Endothelial cell of umbilical vein (primary cell): Measurements from ENCODE around the gene PRPF18. TPM values are rescaled to one million over a fixed set of nuclear protein-coding genes. Genes with fewer than 3 reads are reported as not detected.

Source experiments
- BruUV-seq: library from RNA; stranded (reverse); fragments of 400-500 nt; replicated peaks from 2 replicates; lab custom pipeline; 2021; lab: Mats Ljungman, UMichigan
- CTCF ChIA-PET: fragments of 300-600, 350-600 bp; sonication (Branson Sonifier 250); formaldehyde crosslinking; loops from one replicate; lab custom pipeline; 2021; ENCODE audit warnings: antibody characterized with exemption, inconsistent platforms; lab: Charles Lee
- POLR2A ChIA-PET: fragments of 300-600, 350-600 bp; sonication (Branson Sonifier 250); formaldehyde crosslinking; loops from one replicate; lab custom pipeline; 2021; ENCODE audit warnings: antibody characterized with exemption, inconsistent platforms; lab: Charles Lee
- DNase-seq: peaks from one replicate; pipeline ENCODE4 v3.0.0-alpha.2; 2011; ENCODE audit warnings: low read depth, low spot score
- FAIRE-seq: peaks from 2 replicates; lab custom pipeline; 2011; peaks lifted over from hg19 to GRCh38; lab: Jason Lieb, UNC
- H2AFZ ChIP-seq: 2 replicates; pipeline ENCODE4 v1.6.0; 2012; ENCODE audit warnings: low read depth, low read length, control low read depth, inconsistent platforms
- H3K27ac ChIP-seq: 2 replicates; pipeline ENCODE4 v1.5.1; 2011; ENCODE audit warnings: low read depth, mild to moderate bottlenecking, control low read depth, low read length, moderate library complexity; ENCODE audit not compliant: insufficient read depth
- H3K27me3 ChIP-seq, 2 experiments: 2 replicates each; pipeline versions ENCODE4 v1.6.0 to v1.6.1; 2011; ENCODE audit warnings: low read length in 2 of 2, mixed read lengths in 1 of 2; ENCODE audit not compliant: control insufficient read depth in 2 of 2, insufficient read depth in 2 of 2
- H3K36me3 ChIP-seq, 2 experiments: 2 replicates in 1 of 2; 3 replicates in 1 of 2; pipeline ENCODE4 v1.5.1; 2011; ENCODE audit warnings: low read length in 2 of 2, mild to moderate bottlenecking in 1 of 2, moderate library complexity in 1 of 2; ENCODE audit not compliant: control insufficient read depth in 2 of 2, insufficient read depth in 2 of 2; ENCODE audit errors: extremely low read depth in 1 of 2
- H3K4me1 ChIP-seq: 3 replicates; pipeline ENCODE4 v1.5.1; 2011; ENCODE audit warnings: mild to moderate bottlenecking, low read length; ENCODE audit not compliant: control insufficient read depth, insufficient read depth; ENCODE audit errors: extremely low read depth
- H3K4me2 ChIP-seq: 2 replicates; pipeline ENCODE4 v1.6.1; 2011; ENCODE audit warnings: low read length, control low read depth, mixed read lengths; ENCODE audit not compliant: insufficient read depth
- H3K4me3 ChIP-seq, 3 experiments: fragments of 200-600 bp in 1 of 3; sonication (generic), shearing (Covaris generic) in 1 of 3; replicated peaks in 1 of 3; 2 replicates each; pipeline ENCODE4 v1.5.1; 2011 to 2016; ENCODE audit warnings: control low read depth in 3 of 3, low read length in 3 of 3, mild to moderate bottlenecking in 2 of 3, inconsistent platforms in 1 of 3, low read depth in 1 of 3, moderate library complexity in 1 of 3; ENCODE audit not compliant: insufficient read depth in 1 of 3
- H3K79me2 ChIP-seq: 2 replicates; pipeline ENCODE4 v1.6.0; 2012; ENCODE audit warnings: low read length, inconsistent platforms; ENCODE audit not compliant: control insufficient read depth, insufficient read depth
- H3K9ac ChIP-seq: replicated peaks from 2 replicates; pipeline ENCODE3; 2011; ENCODE audit warnings: low read length, control low read depth; ENCODE audit not compliant: insufficient read depth; ENCODE audit errors: extremely low read depth
- H3K9me1 ChIP-seq: replicated peaks from 3 replicates; pipeline ENCODE4 v1.6.0; 2011; ENCODE audit warnings: mild to moderate bottlenecking, low read length; ENCODE audit not compliant: control insufficient read depth, insufficient read depth; ENCODE audit errors: extremely low read depth
- H3K9me3 ChIP-seq: replicated peaks from 2 replicates; pipeline ENCODE4 v1.5.1; 2012; ENCODE audit warnings: low read length, inconsistent platforms; ENCODE audit not compliant: control insufficient read depth, insufficient read depth
- H4K20me1 ChIP-seq: replicated peaks from 2 replicates; pipeline ENCODE3; 2011; ENCODE audit warnings: mild to moderate bottlenecking, low read length; ENCODE audit not compliant: control insufficient read depth, insufficient read depth; ENCODE audit errors: extremely low read depth
- EZH2 ChIP-seq: IDR thresholded peaks from 2 replicates; pipeline ENCODE4 v1.6.1; 2012; ENCODE audit warnings: borderline replicate concordance, low read depth, mild to moderate bottlenecking, moderate library complexity, low read length, inconsistent platforms; ENCODE audit not compliant: severe bottlenecking
- FOS ChIP-seq: IDR thresholded peaks from 2 replicates; pipeline ENCODE4 v1.6.1; 2011; ENCODE audit warnings: mild to moderate bottlenecking, low read length, moderate library complexity, borderline replicate concordance; ENCODE audit not compliant: insufficient read depth
- GATA2 ChIP-seq: IDR thresholded peaks from 2 replicates; pipeline ENCODE4 v1.7.0; 2011; ENCODE audit warnings: low read depth, mild to moderate bottlenecking, moderate library complexity, mixed read lengths, low read length; ENCODE audit not compliant: insufficient read length, insufficient read depth
- JUN ChIP-seq: IDR thresholded peaks from 2 replicates; pipeline ENCODE4 v1.6.1; 2011; ENCODE audit warnings: borderline replicate concordance, low read depth; ENCODE audit not compliant: insufficient read length, insufficient read depth
- MYC ChIP-seq: IDR thresholded peaks from one replicate; pipeline ENCODE4 v1.6.1; 2011; ENCODE audit warnings: mild to moderate bottlenecking, low read depth, low read length
- POLR2A ChIP-seq: IDR thresholded peaks from 2 replicates; pipeline ENCODE4 v1.6.1; 2012; ENCODE audit warnings: low read depth, mild to moderate bottlenecking, control low read depth, low read length
- POLR2AphosphoS5 ChIP-seq: IDR thresholded peaks from 2 replicates; pipeline ENCODE4 v1.6.1; 2012; ENCODE audit warnings: low read depth, mild to moderate bottlenecking, control low read depth, low read length, moderate library complexity; ENCODE audit not compliant: insufficient read depth
- dilution Hi-C: fragments of 300-500 bp; cut with MboI; formaldehyde crosslinking; loops from one replicate; pipeline ENCODE4 v1.15.0; 2019; ENCODE audit warnings: low sequenced_read_pairs; ENCODE audit not compliant: extremely low pct_ligation_motif_present
- intact Hi-C: fragments of 100-400 bp; cut with micrococcal nuclease; formaldehyde crosslinking; loops from one replicate; pipeline ENCODE4 v1.10.0; 2022
- polyA plus RNA-seq, 4 experiments: library from polyadenylated mRNA; depleted of rRNA in 3 of 4; stranded (reverse) in 3 of 4; unstranded in 1 of 4; fragments of >200 nt; gene quantifications; 2 replicates each; pipeline versions ENCODE4 v1.2.1 to v1.2.3, GENCODE V29; 2011 to 2012; ENCODE audit warnings: missing spikeins in 1 of 4
- total RNA-seq: library from RNA; stranded (reverse); gene quantifications from 2 replicates; pipeline ENCODE4 v1.2.3, GENCODE V29; 2021
- TF ChIP-seq, protein P1 (sequence below): IDR thresholded peaks from 2 replicates; pipeline ENCODE4 v1.6.1; 2011; ENCODE audit not compliant: insufficient read depth, insufficient read length
- TF ChIP-seq, protein P2 (sequence below), 2 donors: IDR thresholded peaks; 1 replicate in 1 of 2; 2 replicates in 1 of 2; pipeline ENCODE4 v1.5.1; 2011; ENCODE audit warnings: low read length in 2 of 2, mild to moderate bottlenecking in 2 of 2, moderate library complexity in 2 of 2, control low read depth in 1 of 2, inconsistent platforms in 1 of 2, low read depth in 1 of 2; ENCODE audit not compliant: insufficient read depth in 1 of 2; ENCODE audit errors: extremely low read depth in 1 of 2

Gene PRPF18
- total and polyA plus RNA-seq, 2 donors (not counting 3 experiments of a cell fraction or from before 2014, with no cell fraction given), result 7.3 to 21.0 TPM

DNA sequence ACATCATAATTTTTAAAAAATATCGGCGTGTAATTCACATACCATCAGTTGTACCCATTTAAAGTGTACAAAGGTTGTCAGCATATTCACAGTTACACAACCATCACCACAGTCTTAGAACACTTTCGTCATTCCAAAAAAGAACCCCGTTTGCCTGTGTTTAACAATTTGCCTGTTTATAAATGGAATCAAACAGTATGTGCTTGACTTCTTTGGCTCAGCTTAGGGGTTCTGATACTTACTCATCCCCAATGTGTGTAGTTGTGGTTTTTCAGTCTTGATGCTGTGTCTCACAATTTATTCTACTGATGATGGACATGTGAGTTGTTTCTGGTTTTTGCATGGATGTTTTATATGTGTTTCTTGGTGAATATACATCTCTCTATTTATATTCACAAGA, 50.0 kb downstream of the PRPF18 start:
- dilution Hi-C loops, result no loop called here
- Histone ChIP-seq H3K79me2 (no peaks in the 10 kb centered on the region), H3K9me1 (no peaks in the 10 kb centered on the region), H3K4me2 (no peak overlapping the region), H3K27me3 (no peaks in the 10 kb centered on the region), H3K4me3 (no peak overlapping the region), H3K9ac (no peak overlapping the region), H4K20me1 (no peaks in the 10 kb centered on the region), H3K36me3 (no peaks in the 10 kb centered on the region), H3K4me1 (peaks cover 12% of the 10 kb centered on the region), H2AFZ (no peak overlapping the region), H3K9me3 (no peaks in the 10 kb centered on the region), H3K27ac (no peak overlapping the region)
- no peak for DNase-seq
- no peak for FAIRE-seq
- TF ChIP-seq EZH2 (no peak), JUN (no peak), MYC (no peak), GATA2 (no peak), POLR2AphosphoS5 (no peak), FOS (no peak), POLR2A (no peak)
- TF ChIP-seq, protein P1, sequence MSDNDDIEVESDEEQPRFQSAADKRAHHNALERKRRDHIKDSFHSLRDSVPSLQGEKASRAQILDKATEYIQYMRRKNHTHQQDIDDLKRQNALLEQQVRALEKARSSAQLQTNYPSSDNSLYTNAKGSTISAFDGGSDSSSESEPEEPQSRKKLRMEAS, result no peak
- TF ChIP-seq, protein P2, sequence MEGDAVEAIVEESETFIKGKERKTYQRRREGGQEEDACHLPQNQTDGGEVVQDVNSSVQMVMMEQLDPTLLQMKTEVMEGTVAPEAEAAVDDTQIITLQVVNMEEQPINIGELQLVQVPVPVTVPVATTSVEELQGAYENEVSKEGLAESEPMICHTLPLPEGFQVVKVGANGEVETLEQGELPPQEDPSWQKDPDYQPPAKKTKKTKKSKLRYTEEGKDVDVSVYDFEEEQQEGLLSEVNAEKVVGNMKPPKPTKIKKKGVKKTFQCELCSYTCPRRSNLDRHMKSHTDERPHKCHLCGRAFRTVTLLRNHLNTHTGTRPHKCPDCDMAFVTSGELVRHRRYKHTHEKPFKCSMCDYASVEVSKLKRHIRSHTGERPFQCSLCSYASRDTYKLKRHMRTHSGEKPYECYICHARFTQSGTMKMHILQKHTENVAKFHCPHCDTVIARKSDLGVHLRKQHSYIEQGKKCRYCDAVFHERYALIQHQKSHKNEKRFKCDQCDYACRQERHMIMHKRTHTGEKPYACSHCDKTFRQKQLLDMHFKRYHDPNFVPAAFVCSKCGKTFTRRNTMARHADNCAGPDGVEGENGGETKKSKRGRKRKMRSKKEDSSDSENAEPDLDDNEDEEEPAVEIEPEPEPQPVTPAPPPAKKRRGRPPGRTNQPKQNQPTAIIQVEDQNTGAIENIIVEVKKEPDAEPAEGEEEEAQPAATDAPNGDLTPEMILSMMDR (IDR thresholded peaks at IDR 0.05; ENCODE audit: extremely low read depth in 1 of 2, insufficient read depth in 1 of 2, low read depth in 1 of 2, low read length in 2 of 2), result no peak
- no TSS peak for BruUV-seq
- ChIA-PET POLR2A (no interaction called here), CTCF (no interaction called here)
- intact Hi-C loops, result no loop called here
